WI38 (cell line): ENCODE data around the gene SYNDIG1.

ENCODE experiments used
- H3K4me3 ChIP-seq: 2 replicates; pipeline ENCODE4 v1.5.1; 2011; ENCODE audit warnings: low read depth, mild to moderate bottlenecking, control low read depth, low read length
- CTCF ChIP-seq: IDR thresholded peaks from 2 replicates; pipeline ENCODE4 v1.5.1; 2012; ENCODE audit warnings: low read depth, mild to moderate bottlenecking, control low read depth, low read length

The SYNDIG1 gene

GRCh38 chr20:24487648-24488047 lies 18.2 kb downstream of the SYNDIG1 start:
- no peak overlapping the region for H3K4me3 ChIP-seq
- no peak for TF ChIP-seq CTCF

- no peak overlapping the region for H3K4me3 ChIP-seq
- TF ChIP-seq CTCF: no peak
These were observed 18.8 kb downstream of the SYNDIG1 start for GRCh38 chr20:24488064-24488799.

- H3K4me3 ChIP-seq: no peak overlapping the region
- TF ChIP-seq CTCF: no peak
These were observed 19.4 kb downstream of the SYNDIG1 start for GRCh38 chr20:24488800-24489175.

GRCh38 chr20:24489193-24489592 lies 19.8 kb downstream of the SYNDIG1 start:
- no peak for TF ChIP-seq CTCF
- H3K4me3 ChIP-seq: no peak overlapping the region

- no peak for TF ChIP-seq CTCF
- H3K4me3 ChIP-seq: no peak overlapping the region
These were observed 20.3 kb downstream of the SYNDIG1 start for GRCh38 chr20:24489631-24490260.

GRCh38 chr20:24490598-24490997 lies 21.2 kb downstream of the SYNDIG1 start:
- no peak overlapping the region for H3K4me3 ChIP-seq
- no peak for TF ChIP-seq CTCF

GRCh38 chr20:24491041-24491756 lies 21.8 kb downstream of the SYNDIG1 start:
- no peak overlapping the region for H3K4me3 ChIP-seq
- TF ChIP-seq CTCF: no peak
